Measurements from ENCODE around the gene CACNA1I.

The CACNA1I gene

DNA sequence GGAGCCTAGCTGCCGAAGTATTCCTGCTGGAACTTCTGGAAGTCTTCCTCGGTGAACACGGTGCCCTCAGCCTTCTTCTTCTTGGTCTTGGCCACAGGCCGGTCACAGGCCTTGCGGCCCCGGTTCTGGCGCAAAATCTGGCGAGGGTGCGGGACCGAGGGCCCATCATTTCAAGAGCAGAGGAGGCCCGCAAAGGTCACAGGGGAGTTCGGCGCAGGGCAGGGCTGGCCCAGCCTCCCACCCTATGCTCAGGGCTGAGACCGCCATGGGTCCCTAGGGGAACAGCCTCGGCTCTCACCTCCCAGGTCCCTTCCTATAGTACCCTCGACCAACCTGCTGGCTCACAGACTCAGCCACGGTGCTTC is 41.1 kb upstream of the CACNA1I start:
- Histone ChIP-seq H3K27ac (ENCODE audit: insufficient read depth in 1 of 2, low read depth in 1 of 2, low read length in 2 of 2, poor library complexity in 1 of 2, severe bottlenecking in 2 of 2) (no peak overlapping the region), H3K4me3 (ENCODE audit: control insufficient read depth in 1 of 7, extremely low read depth in 1 of 7, insufficient read depth in 4 of 7, low read depth in 2 of 7, low read length in 6 of 7) (peak overlapping the region in 1 of 7 experiments; percentile 46), H3K9me3 (ENCODE audit: control extremely low read depth in 1 of 5, control insufficient read depth in 4 of 5, insufficient read depth in 2 of 5, low read depth in 1 of 5, low read length in 4 of 5) (no peaks in the 10 kb centered on the region), H3K27me3 (replicated peaks in 2 of 5; ENCODE audit: control insufficient read depth in 4 of 5, insufficient read depth in 5 of 5, low read length in 4 of 5) (no peaks in the 10 kb centered on the region), H3K36me3 (ENCODE audit: control insufficient read depth in 4 of 4, insufficient read depth in 4 of 4, low read length in 3 of 4) (peaks cover 4 to 48% (median 28%) of the 10 kb centered on the region in 4 experiments), H3K4me1 (ENCODE audit: control extremely low read depth in 1 of 4, control insufficient read depth in 4 of 4, insufficient read depth in 4 of 4, low read length in 3 of 4) (peaks cover 12 to 79% (median 75%) of the 10 kb centered on the region in 4 experiments)
- POLR2A ChIA-PET: interaction anchor here (1.0 to 1.9 kb wide), 5 partner anchors 9 to 211 kb away, joined by 3 to 17 read pairs (median 6); partner anchors contain the start of gene ATF4
- CTCF ChIA-PET: interaction anchor here (0.7 to 11.8 kb wide), 16 partner anchors 9 to 511 kb away, joined by 3 to 243 read pairs (median 6); partner anchors contain the start of genes ATF4, MIEF1 and TAB1
- no peak for DNase-seq
- 75% methylated on average over 17 of the region's 17 CpGs for WGBS (ENCODE audit: insufficient coverage)

GRCh38 chr22:39530116-39530515 is 40.4 kb upstream of the CACNA1I start:
- peaks cover 12 to 79% (median 75%) of the 10 kb centered on the region in 4 experiments for H3K4me1 ChIP-seq (ENCODE audit: control extremely low read depth in 1 of 4, control insufficient read depth in 4 of 4, insufficient read depth in 4 of 4, low read length in 3 of 4)
- 92% methylated on average over 5 of the region's 6 CpGs for WGBS (ENCODE audit: insufficient coverage)
- no peaks in the 10 kb centered on the region for H3K27me3 ChIP-seq (replicated peaks in 2 of 5; ENCODE audit: control insufficient read depth in 4 of 5, insufficient read depth in 5 of 5, low read length in 4 of 5)
- no peak overlapping the region for H3K4me3 ChIP-seq (ENCODE audit: control insufficient read depth in 1 of 7, extremely low read depth in 1 of 7, insufficient read depth in 4 of 7, low read depth in 2 of 7, low read length in 6 of 7)
- peak overlapping the region in 1 of 2 experiments; percentile 16 for H3K27ac ChIP-seq (ENCODE audit: insufficient read depth in 1 of 2, low read depth in 1 of 2, low read length in 2 of 2, poor library complexity in 1 of 2, severe bottlenecking in 2 of 2)
- DNase-seq: no peak
- POLR2A ChIA-PET: interaction anchor here (1.2 to 1.9 kb wide), 4 partner anchors 10 to 211 kb away, joined by 3 to 17 read pairs (median 7); partner anchors contain the start of gene ATF4
- H3K9me3 ChIP-seq (ENCODE audit: control extremely low read depth in 1 of 5, control insufficient read depth in 4 of 5, insufficient read depth in 2 of 5, low read depth in 1 of 5, low read length in 4 of 5): no peaks in the 10 kb centered on the region
- CTCF ChIA-PET: interaction anchor here (0.7 to 11.8 kb wide), 15 partner anchors 8 to 514 kb away, joined by 3 to 243 read pairs (median 5); partner anchors contain the start of genes ATF4, MIEF1 and TAB1
- peaks cover 3 to 42% (median 22%) of the 10 kb centered on the region in 4 experiments for H3K36me3 ChIP-seq (ENCODE audit: control insufficient read depth in 4 of 4, insufficient read depth in 4 of 4, low read length in 3 of 4)

DNA sequence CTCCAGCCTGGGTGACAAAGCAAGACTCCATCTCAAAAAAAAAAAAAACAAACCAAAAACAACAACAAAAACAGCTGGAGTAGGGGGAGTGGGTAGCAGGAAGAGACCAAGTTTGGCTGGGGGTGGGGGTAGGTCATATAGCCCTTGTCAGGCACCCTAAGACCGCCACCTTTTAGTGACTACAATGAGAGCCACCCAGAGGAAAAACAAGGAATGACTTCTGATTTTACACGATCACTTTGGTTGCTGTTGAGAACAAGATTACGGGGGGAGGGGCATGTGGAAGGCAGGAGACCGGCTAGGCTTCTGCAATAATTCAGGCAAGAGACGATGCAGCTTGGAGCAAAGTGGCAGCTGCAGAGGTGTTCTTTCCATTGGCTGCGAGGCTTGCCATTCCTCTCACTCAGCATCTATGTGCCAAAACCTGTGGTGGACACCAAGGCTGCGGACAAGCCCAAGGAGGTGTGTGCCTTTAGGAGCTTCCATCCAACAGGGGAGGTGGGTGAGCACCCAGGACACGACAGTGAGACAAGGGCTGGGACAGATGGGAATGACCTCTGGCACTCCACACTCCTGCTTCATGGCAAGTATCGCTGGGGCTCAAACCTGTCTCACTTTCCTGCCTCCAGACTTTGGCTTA is 39.7 kb upstream of the CACNA1I start:
- H3K27ac ChIP-seq (ENCODE audit: insufficient read depth in 1 of 2, low read depth in 1 of 2, low read length in 2 of 2, poor library complexity in 1 of 2, severe bottlenecking in 2 of 2): peak overlapping the region in 1 of 2 experiments; percentile 93

GRCh38 chr22:39532215-39533073 is 38.1 kb upstream of the CACNA1I start, which contains the start of gene RPS19BP1:
RPS19BP1 (minus strand) TSS chr22:39532748; CDS start chr22:39532738, 10 bp downstream.
- peak within 1 kb of the TSS; percentile 75 to 96 (median 83) for H3K4me3 ChIP-seq (ENCODE audit: control insufficient read depth in 1 of 7, extremely low read depth in 1 of 7, insufficient read depth in 4 of 7, low read depth in 2 of 7, low read length in 6 of 7)
- peak; percentile 100 for DNase-seq
- no peaks in the 10 kb centered on the region for H3K9me3 ChIP-seq (ENCODE audit: control extremely low read depth in 1 of 5, control insufficient read depth in 4 of 5, insufficient read depth in 2 of 5, low read depth in 1 of 5, low read length in 4 of 5)
- peak within 1 kb of the TSS; percentile 81 to 93 for H3K27ac ChIP-seq (ENCODE audit: insufficient read depth in 1 of 2, low read depth in 1 of 2, low read length in 2 of 2, poor library complexity in 1 of 2, severe bottlenecking in 2 of 2)
- CTCF ChIA-PET: interaction anchor here (2.1 to 11.8 kb wide), 5 partner anchors 12 to 133 kb away, joined by 5 to 243 read pairs (median 31); partner anchors contain the start of genes ATF4 and TAB1
- H3K36me3 ChIP-seq (ENCODE audit: control insufficient read depth in 4 of 4, insufficient read depth in 4 of 4, low read length in 3 of 4): peaks cover 3 to 32% (median 19%) of the 10 kb centered on the region in 4 experiments
- H3K4me1 ChIP-seq (ENCODE audit: control extremely low read depth in 1 of 4, control insufficient read depth in 4 of 4, insufficient read depth in 4 of 4, low read length in 3 of 4): peaks cover 12 to 61% (median 55%) of the 10 kb centered on the region in 4 experiments
- under 1% methylated on average over 58 of the region's 67 CpGs for WGBS (ENCODE audit: insufficient coverage)
- POLR2A ChIA-PET: interaction anchor here (1.0 kb wide), 1 partner anchor 12 kb away, joined by 3 read pairs; the partner anchor contains the start of gene ATF4
- H3K27me3 ChIP-seq (replicated peaks in 2 of 5; ENCODE audit: control insufficient read depth in 4 of 5, insufficient read depth in 5 of 5, low read length in 4 of 5): peaks cover 0 to under 1% (median 0%) of the 10 kb centered on the region in 5 experiments

More for the DNA sequence above, 39.7 kb upstream of the CACNA1I start:
- H3K4me1 ChIP-seq (ENCODE audit: control extremely low read depth in 1 of 4, control insufficient read depth in 4 of 4, insufficient read depth in 4 of 4, low read length in 3 of 4): peaks cover 12 to 77% (median 69%) of the 10 kb centered on the region in 4 experiments
- CTCF ChIA-PET: interaction anchor here (0.7 to 11.8 kb wide), 15 partner anchors 8 to 513 kb away, joined by 3 to 243 read pairs (median 5); partner anchors contain the start of genes ATF4, MIEF1 and TAB1
- no peaks in the 10 kb centered on the region for H3K27me3 ChIP-seq (replicated peaks in 2 of 5; ENCODE audit: control insufficient read depth in 4 of 5, insufficient read depth in 5 of 5, low read length in 4 of 5)
- WGBS (ENCODE audit: insufficient coverage): 54% methylated on average over 8 of the region's 9 CpGs
- H3K4me3 ChIP-seq (ENCODE audit: control insufficient read depth in 1 of 7, extremely low read depth in 1 of 7, insufficient read depth in 4 of 7, low read depth in 2 of 7, low read length in 6 of 7): peak overlapping the region in 3 of 7 experiments; percentile 83 to 96 (median 88)
- H3K9me3 ChIP-seq (ENCODE audit: control extremely low read depth in 1 of 5, control insufficient read depth in 4 of 5, insufficient read depth in 2 of 5, low read depth in 1 of 5, low read length in 4 of 5): no peaks in the 10 kb centered on the region
- POLR2A ChIA-PET: no interaction called here
- peaks cover 3 to 37% (median 20%) of the 10 kb centered on the region in 4 experiments for H3K36me3 ChIP-seq (ENCODE audit: control insufficient read depth in 4 of 4, insufficient read depth in 4 of 4, low read length in 3 of 4)
- DNase-seq: peak; percentile 77 to 87 (median 82)

DNA sequence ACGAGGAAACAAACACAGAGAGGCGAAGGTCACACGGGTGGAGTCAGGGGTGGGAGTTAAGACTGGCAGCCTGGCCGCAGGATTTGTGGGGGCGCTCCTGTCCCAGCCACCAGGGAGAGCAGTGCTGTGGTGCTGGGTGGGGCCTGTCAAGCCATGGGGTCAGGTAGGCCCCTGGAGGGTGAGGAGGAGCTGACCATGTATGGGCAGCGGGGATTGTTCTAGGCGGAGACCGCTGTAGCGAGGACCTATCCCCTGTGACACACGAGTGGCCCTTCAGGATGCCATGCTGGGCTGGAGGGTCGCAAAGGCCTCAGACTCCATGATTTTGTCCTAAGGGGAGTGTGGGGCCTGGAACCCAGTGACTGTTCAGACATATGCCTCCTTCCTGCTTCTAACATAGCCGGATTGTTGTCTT is 36.5 kb upstream of the CACNA1I start:
- H3K36me3 ChIP-seq (ENCODE audit: control insufficient read depth in 4 of 4, insufficient read depth in 4 of 4, low read length in 3 of 4): peaks cover 0 to 15% (median 7%) of the 10 kb centered on the region in 4 experiments
- ChIA-PET CTCF (interaction anchor here (1.0 to 7.7 kb wide), 18 partner anchors 9 to 819 kb away, joined by 3 to 85 read pairs (median 4); no protein-coding TSS in a partner anchor), POLR2A (interaction anchor here (1.5 kb wide), 1 partner anchor 491 kb away, joined by 4 read pairs; no protein-coding TSS in a partner anchor)
- peaks cover 12 to 44% (median 38%) of the 10 kb centered on the region in 4 experiments for H3K4me1 ChIP-seq (ENCODE audit: control extremely low read depth in 1 of 4, control insufficient read depth in 4 of 4, insufficient read depth in 4 of 4, low read length in 3 of 4)
- H3K9me3 ChIP-seq (ENCODE audit: control extremely low read depth in 1 of 5, control insufficient read depth in 4 of 5, insufficient read depth in 2 of 5, low read depth in 1 of 5, low read length in 4 of 5): no peaks in the 10 kb centered on the region
- 89% methylated on average over 11 of the region's 12 CpGs for WGBS (ENCODE audit: insufficient coverage)
- H3K4me3 ChIP-seq (ENCODE audit: control insufficient read depth in 1 of 7, extremely low read depth in 1 of 7, insufficient read depth in 4 of 7, low read depth in 2 of 7, low read length in 6 of 7): no peak overlapping the region
- no peak overlapping the region for H3K27ac ChIP-seq (ENCODE audit: insufficient read depth in 1 of 2, low read depth in 1 of 2, low read length in 2 of 2, poor library complexity in 1 of 2, severe bottlenecking in 2 of 2)
- no peak for DNase-seq
- H3K27me3 ChIP-seq (replicated peaks in 2 of 5; ENCODE audit: control insufficient read depth in 4 of 5, insufficient read depth in 5 of 5, low read length in 4 of 5): peaks cover 0 to 4% (median 0%) of the 10 kb centered on the region in 5 experiments

DNA sequence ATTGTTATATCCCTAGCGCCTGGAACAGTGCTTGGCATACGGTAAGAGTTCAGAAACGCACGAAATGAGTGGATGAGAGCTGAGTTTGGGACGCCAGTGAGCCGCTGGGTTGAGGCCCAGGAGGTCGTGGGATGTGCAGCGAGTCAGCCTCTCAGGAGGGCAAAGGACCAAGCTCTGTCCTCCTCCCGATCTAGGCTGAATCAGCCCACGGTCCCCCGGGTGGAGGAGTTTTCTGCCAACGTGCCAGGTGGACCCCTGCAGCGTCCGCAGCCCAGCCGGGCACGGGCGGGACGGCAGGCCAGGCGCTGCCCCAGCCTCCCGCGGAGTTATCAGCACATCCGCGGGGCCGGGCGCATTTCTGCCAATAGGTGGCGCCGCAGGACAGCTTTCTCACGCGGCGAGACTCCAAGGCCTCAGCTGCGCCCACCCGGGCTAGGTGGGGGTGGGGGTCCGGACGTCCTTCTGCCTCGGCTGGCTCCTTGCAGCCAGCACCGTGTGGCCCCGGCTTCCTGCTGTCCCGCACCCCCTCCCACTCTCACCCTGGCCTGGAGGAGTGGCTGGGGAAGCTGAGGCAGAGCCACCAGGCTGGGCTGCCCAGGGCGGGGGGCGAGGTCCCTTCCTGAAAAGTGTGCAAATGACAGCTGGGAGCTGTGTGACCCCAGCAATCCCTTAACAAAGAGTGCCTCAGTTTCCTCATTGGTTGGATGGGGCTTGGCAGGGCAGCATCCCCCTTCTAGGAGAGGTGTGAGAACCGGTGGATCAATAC is 35.8 kb upstream of the CACNA1I start:
- WGBS (ENCODE audit: insufficient coverage): 10% methylated on average over 29 of the region's 41 CpGs
- peak; percentile 54 to 75 (median 71) for DNase-seq
- no peaks in the 10 kb centered on the region for H3K9me3 ChIP-seq (ENCODE audit: control extremely low read depth in 1 of 5, control insufficient read depth in 4 of 5, insufficient read depth in 2 of 5, low read depth in 1 of 5, low read length in 4 of 5)
- H3K36me3 ChIP-seq (ENCODE audit: control insufficient read depth in 4 of 4, insufficient read depth in 4 of 4, low read length in 3 of 4): peaks cover 0 to 9% (median 6%) of the 10 kb centered on the region in 4 experiments
- H3K4me3 ChIP-seq (ENCODE audit: control insufficient read depth in 1 of 7, extremely low read depth in 1 of 7, insufficient read depth in 4 of 7, low read depth in 2 of 7, low read length in 6 of 7): peak overlapping the region in 1 of 7 experiments; percentile 11
- ChIA-PET CTCF (interaction anchor here (1.0 to 7.7 kb wide), 19 partner anchors 8 to 818 kb away, joined by 3 to 85 read pairs (median 4); no protein-coding TSS in a partner anchor), POLR2A (interaction anchor here (0.6 to 1.9 kb wide), 4 partner anchors 82 to 813 kb away, joined by 3 to 5 read pairs (median 4); no protein-coding TSS in a partner anchor)
- H3K4me1 ChIP-seq (ENCODE audit: control extremely low read depth in 1 of 4, control insufficient read depth in 4 of 4, insufficient read depth in 4 of 4, low read length in 3 of 4): peaks cover 12 to 38% (median 31%) of the 10 kb centered on the region in 4 experiments
- peaks cover 0 to 4% (median 0%) of the 10 kb centered on the region in 5 experiments for H3K27me3 ChIP-seq (replicated peaks in 2 of 5; ENCODE audit: control insufficient read depth in 4 of 5, insufficient read depth in 5 of 5, low read length in 4 of 5)
- H3K27ac ChIP-seq (ENCODE audit: insufficient read depth in 1 of 2, low read depth in 1 of 2, low read length in 2 of 2, poor library complexity in 1 of 2, severe bottlenecking in 2 of 2): no peak overlapping the region
